ENCODE results near the gene NDUFV1.

Gene NDUFV1

GRCh38 chr11:67641338-67642172, 34.8 kb downstream of the NDUFV1 start:
- DNase-seq: no peak

- DNase-seq: no peak
Measured at GRCh38 chr11:67642173-67643120, 35.7 kb downstream of the NDUFV1 start.

- DNase-seq: no peak
Measured at GRCh38 chr11:67644042-67644441, 37.3 kb downstream of the NDUFV1 start.

GRCh38 chr11:67644472-67645418, 38.0 kb downstream of the NDUFV1 start:
- no peak for DNase-seq

- no peak for DNase-seq
Measured at GRCh38 chr11:67645521-67646461, 39.1 kb downstream of the NDUFV1 start.

- DNase-seq: no peak
Measured at GRCh38 chr11:67646535-67647336, 40.0 kb downstream of the NDUFV1 start.

GRCh38 chr11:67647471-67647870, 40.7 kb downstream of the NDUFV1 start:
- no peak for DNase-seq

GRCh38 chr11:67648140-67648795, 41.5 kb downstream of the NDUFV1 start:
- no peak for DNase-seq

- DNase-seq: no peak
Measured at GRCh38 chr11:67648796-67649613, 42.3 kb downstream of the NDUFV1 start.

GRCh38 chr11:67649634-67650510, 43.1 kb downstream of the NDUFV1 start:
- no peak for DNase-seq

GRCh38 chr11:67651976-67652781, 45.4 kb downstream of the NDUFV1 start:
- no peak for DNase-seq

- DNase-seq: no peak
Measured at GRCh38 chr11:67652965-67653845, 46.5 kb downstream of the NDUFV1 start.

- DNase-seq: no peak
Measured at GRCh38 chr11:67654225-67654624, 47.5 kb downstream of the NDUFV1 start.

GRCh38 chr11:67656278-67656922, 49.7 kb downstream of the NDUFV1 start:
- no peak for DNase-seq

- no peak for DNase-seq
Measured at GRCh38 chr11:67657300-67657699, 50.6 kb downstream of the NDUFV1 start.
